ENCODE measurements around the gene TIGD3. TPM values are rescaled to one million over a fixed set of nuclear protein-coding genes. Genes with fewer than 3 reads are reported as not detected.

The TIGD3 gene
- total and polyA plus RNA-seq, 9 of the 15 experiments (the other 6 are each of a cell fraction or from before 2014, with no cell fraction given): 0.06 to 1.3 (median 0.56) TPM

GRCh38 chr11:65329944-65330403, 24.6 kb upstream of the TIGD3 start (continued):
- TF ChIP-seq TRIM25 (IDR thresholded peaks at IDR 0.05; ENCODE audit: borderline replicate concordance) (no peak), CCAR2 (IDR thresholded peaks at IDR 0.05; ENCODE audit: low read depth, low read length) (no peak), THAP12 (CRISPR knock-in tag; IDR thresholded peaks at IDR 0.05) (no peak), BRD4 (IDR thresholded peaks at IDR 0.05) (no peak), KAT7 (CRISPR knock-in tag; IDR thresholded peaks at IDR 0.05; ENCODE audit: borderline replicate concordance) (no peak), EWSR1 (IDR thresholded peaks at IDR 0.05; ENCODE audit: borderline replicate concordance, low read depth, partially characterized antibody) (no peak), ZBTB8A (IDR thresholded peaks at IDR 0.05; ENCODE audit: partially characterized antibody) (no peak), FUS (optimal IDR thresholded peaks at IDR 0.05; ENCODE audit: low read depth, low read length) (no peak), PHTF2 (CRISPR knock-in tag; IDR thresholded peaks at IDR 0.05) (no peak), AFF4 (CRISPR knock-in tag; IDR thresholded peaks at IDR 0.05) (no peak), ZSCAN29 (IDR thresholded peaks at IDR 0.05) (no peak), ZNF511 (CRISPR knock-in tag; IDR thresholded peaks at IDR 0.05) (no peak), SAFB2 (IDR thresholded peaks at IDR 0.05; ENCODE audit: borderline replicate concordance, low read depth, low read length, severe bottlenecking) (no peak), THAP7 (CRISPR knock-in tag; IDR thresholded peaks at IDR 0.05) (no peak), ZNF184 (CRISPR knock-in tag; IDR thresholded peaks at IDR 0.05) (no peak), ZNF277 (CRISPR knock-in tag; IDR thresholded peaks at IDR 0.05; ENCODE audit: borderline replicate concordance) (no peak), ESRRB (CRISPR knock-in tag; IDR thresholded peaks at IDR 0.05; ENCODE audit: borderline replicate concordance) (no peak), NFATC3 (IDR thresholded peaks at IDR 0.05) (no peak), SNRNP70 (optimal IDR thresholded peaks at IDR 0.05; ENCODE audit: low read depth, low read length) (no peak)
